Measurements from ENCODE around the gene TAF1. TPM values are rescaled to one million over a fixed set of nuclear protein-coding genes. Genes with fewer than 3 reads are reported as not detected.

Gene TAF1
- total and polyA plus RNA-seq, 9 of the 15 experiments (the other 6 are each of a cell fraction or from before 2014, with no cell fraction given) = 6.4 to 45.1 (median 38.1) TPM

- TF ChIP-seq, protein P1, sequence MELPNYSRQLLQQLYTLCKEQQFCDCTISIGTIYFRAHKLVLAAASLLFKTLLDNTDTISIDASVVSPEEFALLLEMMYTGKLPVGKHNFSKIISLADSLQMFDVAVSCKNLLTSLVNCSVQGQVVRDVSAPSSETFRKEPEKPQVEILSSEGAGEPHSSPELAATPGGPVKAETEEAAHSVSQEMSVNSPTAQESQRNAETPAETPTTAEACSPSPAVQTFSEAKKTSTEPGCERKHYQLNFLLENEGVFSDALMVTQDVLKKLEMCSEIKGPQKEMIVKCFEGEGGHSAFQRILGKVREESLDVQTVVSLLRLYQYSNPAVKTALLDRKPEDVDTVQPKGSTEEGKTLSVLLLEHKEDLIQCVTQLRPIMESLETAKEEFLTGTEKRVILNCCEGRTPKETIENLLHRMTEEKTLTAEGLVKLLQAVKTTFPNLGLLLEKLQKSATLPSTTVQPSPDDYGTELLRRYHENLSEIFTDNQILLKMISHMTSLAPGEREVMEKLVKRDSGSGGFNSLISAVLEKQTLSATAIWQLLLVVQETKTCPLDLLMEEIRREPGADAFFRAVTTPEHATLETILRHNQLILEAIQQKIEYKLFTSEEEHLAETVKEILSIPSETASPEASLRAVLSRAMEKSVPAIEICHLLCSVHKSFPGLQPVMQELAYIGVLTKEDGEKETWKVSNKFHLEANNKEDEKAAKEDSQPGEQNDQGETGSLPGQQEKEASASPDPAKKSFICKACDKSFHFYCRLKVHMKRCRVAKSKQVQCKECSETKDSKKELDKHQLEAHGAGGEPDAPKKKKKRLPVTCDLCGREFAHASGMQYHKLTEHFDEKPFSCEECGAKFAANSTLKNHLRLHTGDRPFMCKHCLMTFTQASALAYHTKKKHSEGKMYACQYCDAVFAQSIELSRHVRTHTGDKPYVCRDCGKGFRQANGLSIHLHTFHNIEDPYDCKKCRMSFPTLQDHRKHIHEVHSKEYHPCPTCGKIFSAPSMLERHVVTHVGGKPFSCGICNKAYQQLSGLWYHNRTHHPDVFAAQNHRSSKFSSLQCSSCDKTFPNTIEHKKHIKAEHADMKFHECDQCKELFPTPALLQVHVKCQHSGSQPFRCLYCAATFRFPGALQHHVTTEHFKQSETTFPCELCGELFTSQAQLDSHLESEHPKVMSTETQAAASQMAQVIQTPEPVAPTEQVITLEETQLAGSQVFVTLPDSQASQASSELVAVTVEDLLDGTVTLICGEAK (IDR thresholded peaks at IDR 0.05) = no peak
- TF ChIP-seq, protein P1 (CRISPR knock-in tag; IDR thresholded peaks at IDR 0.05) = no peak
- TF ChIP-seq PURB (CRISPR knock-in tag; IDR thresholded peaks at IDR 0.05; ENCODE audit: low read depth) (no peak), ZNF146 (CRISPR knock-in tag; IDR thresholded peaks at IDR 0.05; ENCODE audit: unreplicated experiment) (no peak), ELK3 (CRISPR knock-in tag; IDR thresholded peaks at IDR 0.05) (no peak), ATF1 (CRISPR knock-in tag; IDR thresholded peaks at IDR 0.05) (no peak), ATF1 (tag; IDR thresholded peaks at IDR 0.05) (no peak), BRD4 (IDR thresholded peaks at IDR 0.05) (0 out of 2 replicates have a peak, but pooled peaks have one; percentile 75), SREBF1 (IDR thresholded peaks at IDR 0.05; ENCODE audit: borderline replicate concordance, low read depth, low read length) (no peak), PML (IDR thresholded peaks at IDR 0.05; ENCODE audit: low read length) (no peak; the same call in 1 of the 2 replicates), PRDM10 (IDR thresholded peaks at IDR 0.05; ENCODE audit: partially characterized antibody) (no peak)
- TF ChIP-seq, protein P2, sequence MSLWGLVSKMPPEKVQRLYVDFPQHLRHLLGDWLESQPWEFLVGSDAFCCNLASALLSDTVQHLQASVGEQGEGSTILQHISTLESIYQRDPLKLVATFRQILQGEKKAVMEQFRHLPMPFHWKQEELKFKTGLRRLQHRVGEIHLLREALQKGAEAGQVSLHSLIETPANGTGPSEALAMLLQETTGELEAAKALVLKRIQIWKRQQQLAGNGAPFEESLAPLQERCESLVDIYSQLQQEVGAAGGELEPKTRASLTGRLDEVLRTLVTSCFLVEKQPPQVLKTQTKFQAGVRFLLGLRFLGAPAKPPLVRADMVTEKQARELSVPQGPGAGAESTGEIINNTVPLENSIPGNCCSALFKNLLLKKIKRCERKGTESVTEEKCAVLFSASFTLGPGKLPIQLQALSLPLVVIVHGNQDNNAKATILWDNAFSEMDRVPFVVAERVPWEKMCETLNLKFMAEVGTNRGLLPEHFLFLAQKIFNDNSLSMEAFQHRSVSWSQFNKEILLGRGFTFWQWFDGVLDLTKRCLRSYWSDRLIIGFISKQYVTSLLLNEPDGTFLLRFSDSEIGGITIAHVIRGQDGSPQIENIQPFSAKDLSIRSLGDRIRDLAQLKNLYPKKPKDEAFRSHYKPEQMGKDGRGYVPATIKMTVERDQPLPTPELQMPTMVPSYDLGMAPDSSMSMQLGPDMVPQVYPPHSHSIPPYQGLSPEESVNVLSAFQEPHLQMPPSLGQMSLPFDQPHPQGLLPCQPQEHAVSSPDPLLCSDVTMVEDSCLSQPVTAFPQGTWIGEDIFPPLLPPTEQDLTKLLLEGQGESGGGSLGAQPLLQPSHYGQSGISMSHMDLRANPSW (CRISPR knock-in tag; IDR thresholded peaks at IDR 0.05) = no peak
Measured at GRCh38 chrX:71365356-71365874, 742 bp upstream of the TAF1 start (continued).

Data from K562 (cell line).